SK-N-SH treated with all-trans-retinoic acid at 6 μM for 48 hours (cell line): Measurements from ENCODE around the gene STEAP4.

Experiments used
- ATAC-seq: fragments of 200-7000 bp; cut with Tn5 transposase; 3 replicates; pipeline ENCODE4 v1.9.1; 2020; ENCODE audit warnings: mild to moderate bottlenecking, moderate library complexity
- ESRRG ChIP-seq: fragments of 250-450 bp; sonication (Bioruptor Pico); IDR thresholded peaks from 2 replicates; pipeline ENCODE4 v1.6.1; 2021; ENCODE audit warnings: mild to moderate bottlenecking
- GLIS3 ChIP-seq: fragments of 250-450 bp; sonication (Bioruptor Pico); IDR thresholded peaks from 2 replicates; pipeline ENCODE4 v1.5.0; 2020; ENCODE audit warnings: mild to moderate bottlenecking, moderate library complexity
- OSR1 ChIP-seq: fragments of 250-450 bp; sonication (Bioruptor Pico); IDR thresholded peaks from 2 replicates; pipeline ENCODE4 v1.8.0; 2022; ENCODE audit warnings: moderate library complexity, mild to moderate bottlenecking, inconsistent platforms
- RARB ChIP-seq: fragments of 250-450 bp; sonication (Bioruptor Pico); IDR thresholded peaks from 2 replicates; pipeline ENCODE4 v1.8.0; 2021; ENCODE audit warnings: mild to moderate bottlenecking, moderate library complexity
- SNAI2 ChIP-seq: fragments of 250-450 bp; sonication (Bioruptor Pico); IDR thresholded peaks from 2 replicates; pipeline ENCODE4 v1.5.0; 2020; ENCODE audit warnings: mild to moderate bottlenecking, moderate library complexity
- TCF4 ChIP-seq: fragments of 250-450 bp; sonication (Bioruptor Pico); IDR thresholded peaks from 2 replicates; pipeline ENCODE4 v1.8.0; 2021; ENCODE audit warnings: mild to moderate bottlenecking, moderate library complexity, borderline replicate concordance
- TSHZ2 ChIP-seq: fragments of 250-450 bp; sonication (Bioruptor Pico); IDR thresholded peaks from 2 replicates; pipeline ENCODE4 v1.5.0; 2020; ENCODE audit warnings: mild to moderate bottlenecking, moderate library complexity
- ZC3H10 ChIP-seq: fragments of 250-450 bp; sonication (Bioruptor Pico); IDR thresholded peaks from 2 replicates; pipeline ENCODE4 v1.5.1; 2021; ENCODE audit warnings: mild to moderate bottlenecking, moderate library complexity
- ZFP3 ChIP-seq: fragments of 250-450 bp; sonication (Bioruptor Pico); IDR thresholded peaks from 2 replicates; pipeline ENCODE4 v1.5.0; 2020; ENCODE audit warnings: mild to moderate bottlenecking, moderate library complexity
- ZFP30 ChIP-seq: fragments of 450-650 bp; formaldehyde crosslinking; IDR thresholded peaks from 2 replicates; pipeline ENCODE4 v1.5.0; 2022; ENCODE audit warnings: mild to moderate bottlenecking, moderate library complexity
- ZNF565 ChIP-seq: fragments of 450-650 bp; formaldehyde crosslinking; conservative IDR thresholded peaks from 2 replicates; pipeline ENCODE4 v1.5.0; 2020; ENCODE audit warnings: low read depth, mild to moderate bottlenecking, moderate library complexity
- ZNF70 ChIP-seq: fragments of 450-650 bp; formaldehyde crosslinking; IDR thresholded peaks from 2 replicates; pipeline ENCODE4 v1.5.0; 2020; ENCODE audit warnings: mild to moderate bottlenecking, moderate library complexity
- TF ChIP-seq, protein P1 (sequence below): fragments of 250-450 bp; sonication (Bioruptor Pico); IDR thresholded peaks from 2 replicates; pipeline ENCODE4 v1.8.0; 2021; ENCODE audit warnings: low read depth, mild to moderate bottlenecking, moderate library complexity, borderline replicate concordance
- TF ChIP-seq, protein P2 (sequence below): fragments of 250-450 bp; sonication (Bioruptor Pico); IDR thresholded peaks from 2 replicates; pipeline ENCODE4 v1.5.1; 2021; ENCODE audit warnings: mild to moderate bottlenecking, moderate library complexity
- TF ChIP-seq, protein P3 (sequence below): fragments of 250-450 bp; sonication (Bioruptor Pico); IDR thresholded peaks from 2 replicates; pipeline ENCODE4 v1.8.0; 2020; ENCODE audit warnings: mild to moderate bottlenecking, moderate library complexity, borderline replicate concordance
- TF ChIP-seq, protein P4 (sequence below): fragments of 250-450 bp; sonication (Bioruptor Pico); IDR thresholded peaks from 2 replicates; pipeline ENCODE4 v1.5.1; 2020; ENCODE audit warnings: low read depth, mild to moderate bottlenecking, moderate library complexity

The STEAP4 gene

DNA sequence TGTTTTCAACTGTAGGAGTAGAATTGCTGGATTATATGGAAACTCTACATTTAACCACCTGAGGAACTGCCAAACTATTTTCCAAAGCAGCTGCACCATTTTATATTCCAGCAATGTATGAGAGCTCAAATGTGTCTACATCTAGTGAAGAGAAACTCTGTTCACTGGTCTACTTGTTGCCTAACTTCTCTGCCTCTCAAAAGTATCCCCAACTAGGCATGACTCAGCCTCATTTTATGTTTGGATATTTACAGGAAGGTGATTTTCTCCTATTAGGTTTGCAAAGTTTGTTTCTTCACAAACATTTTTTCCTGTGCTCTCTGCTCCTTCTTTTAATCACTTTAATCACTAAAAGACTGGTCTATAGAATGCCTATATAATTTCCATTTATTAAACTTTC is 49.8 kb downstream of the STEAP4 start:
- no peak for ATAC-seq
- TF ChIP-seq, protein P1, sequence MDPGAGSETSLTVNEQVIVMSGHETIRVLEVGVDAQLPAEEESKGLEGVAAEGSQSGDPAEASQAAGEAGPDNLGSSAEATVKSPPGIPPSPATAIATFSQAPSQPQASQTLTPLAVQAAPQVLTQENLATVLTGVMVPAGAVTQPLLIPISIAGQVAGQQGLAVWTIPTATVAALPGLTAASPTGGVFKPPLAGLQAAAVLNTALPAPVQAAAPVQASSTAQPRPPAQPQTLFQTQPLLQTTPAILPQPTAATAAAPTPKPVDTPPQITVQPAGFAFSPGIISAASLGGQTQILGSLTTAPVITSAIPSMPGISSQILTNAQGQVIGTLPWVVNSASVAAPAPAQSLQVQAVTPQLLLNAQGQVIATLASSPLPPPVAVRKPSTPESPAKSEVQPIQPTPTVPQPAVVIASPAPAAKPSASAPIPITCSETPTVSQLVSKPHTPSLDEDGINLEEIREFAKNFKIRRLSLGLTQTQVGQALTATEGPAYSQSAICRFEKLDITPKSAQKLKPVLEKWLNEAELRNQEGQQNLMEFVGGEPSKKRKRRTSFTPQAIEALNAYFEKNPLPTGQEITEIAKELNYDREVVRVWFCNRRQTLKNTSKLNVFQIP: no peak
- TF ChIP-seq TSHZ2 (CRISPR knock-in tag): no peak
- TF ChIP-seq ESRRG (CRISPR knock-in tag): no peak

DNA sequence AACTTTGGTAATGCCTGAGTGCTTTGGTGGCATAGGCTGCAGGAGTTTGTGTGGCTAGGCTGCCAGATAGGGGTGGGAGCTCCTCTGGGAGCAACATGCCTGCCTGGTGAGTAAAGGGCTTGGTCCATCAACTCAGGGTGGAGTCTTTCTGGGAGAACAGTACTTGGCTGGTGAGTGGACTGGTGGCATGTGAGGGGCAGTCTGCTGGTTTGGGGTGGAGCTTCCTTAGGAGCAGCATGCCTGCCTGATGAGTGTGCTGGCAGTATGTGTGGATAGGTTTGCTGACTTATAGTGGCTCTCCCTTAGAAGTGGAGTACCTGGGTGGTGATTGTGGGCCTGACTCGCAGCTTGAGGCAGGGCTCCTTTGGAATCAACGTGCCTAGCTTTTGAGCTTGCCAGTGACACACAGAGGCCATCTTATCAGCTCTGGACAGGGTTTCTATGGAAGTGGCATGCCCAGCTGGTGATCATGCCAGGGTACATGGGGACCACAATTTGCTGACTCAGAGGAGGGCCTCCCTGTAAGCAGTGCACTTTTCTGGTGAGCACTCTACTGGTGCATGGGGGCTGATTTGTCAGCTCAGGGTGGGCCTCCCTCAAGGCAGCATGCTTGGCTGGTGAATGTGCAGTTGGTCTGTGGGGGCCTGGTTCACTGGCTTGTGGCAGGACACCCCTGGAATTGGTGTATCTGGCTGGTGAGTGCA is 51.8 kb downstream of the STEAP4 start:
- no peak for ATAC-seq
- no peak for TF ChIP-seq SNAI2 (CRISPR knock-in tag)
- no peak for TF ChIP-seq TSHZ2 (CRISPR knock-in tag)
- no peak for TF ChIP-seq ZFP30 (CRISPR knock-in tag)
- no peak for TF ChIP-seq ZNF70
- TF ChIP-seq TCF4 (CRISPR knock-in tag): no peak
- TF ChIP-seq RARB: no peak
- no peak for TF ChIP-seq ZNF565
- TF ChIP-seq, protein P1: no peak
- TF ChIP-seq, all 23 proteins: peak for 0

GRCh38 chr7:88253640-88254039 is 53.1 kb downstream of the STEAP4 start:
- ATAC-seq: no peak
- TF ChIP-seq ZFP3 (CRISPR knock-in tag): no peak
- TF ChIP-seq, protein P2, sequence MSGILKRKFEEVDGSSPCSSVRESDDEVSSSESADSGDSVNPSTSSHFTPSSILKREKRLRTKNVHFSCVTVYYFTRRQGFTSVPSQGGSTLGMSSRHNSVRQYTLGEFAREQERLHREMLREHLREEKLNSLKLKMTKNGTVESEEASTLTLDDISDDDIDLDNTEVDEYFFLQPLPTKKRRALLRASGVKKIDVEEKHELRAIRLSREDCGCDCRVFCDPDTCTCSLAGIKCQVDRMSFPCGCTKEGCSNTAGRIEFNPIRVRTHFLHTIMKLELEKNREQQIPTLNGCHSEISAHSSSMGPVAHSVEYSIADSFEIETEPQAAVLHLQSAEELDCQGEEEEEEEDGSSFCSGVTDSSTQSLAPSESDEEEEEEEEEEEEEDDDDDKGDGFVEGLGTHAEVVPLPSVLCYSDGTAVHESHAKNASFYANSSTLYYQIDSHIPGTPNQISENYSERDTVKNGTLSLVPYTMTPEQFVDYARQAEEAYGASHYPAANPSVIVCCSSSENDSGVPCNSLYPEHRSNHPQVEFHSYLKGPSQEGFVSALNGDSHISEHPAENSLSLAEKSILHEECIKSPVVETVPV (CRISPR knock-in tag): no peak
- TF ChIP-seq OSR1 (CRISPR knock-in tag): no peak
- no peak for TF ChIP-seq ZNF70
- TF ChIP-seq, protein P1: no peak
- TF ChIP-seq, protein P3, sequence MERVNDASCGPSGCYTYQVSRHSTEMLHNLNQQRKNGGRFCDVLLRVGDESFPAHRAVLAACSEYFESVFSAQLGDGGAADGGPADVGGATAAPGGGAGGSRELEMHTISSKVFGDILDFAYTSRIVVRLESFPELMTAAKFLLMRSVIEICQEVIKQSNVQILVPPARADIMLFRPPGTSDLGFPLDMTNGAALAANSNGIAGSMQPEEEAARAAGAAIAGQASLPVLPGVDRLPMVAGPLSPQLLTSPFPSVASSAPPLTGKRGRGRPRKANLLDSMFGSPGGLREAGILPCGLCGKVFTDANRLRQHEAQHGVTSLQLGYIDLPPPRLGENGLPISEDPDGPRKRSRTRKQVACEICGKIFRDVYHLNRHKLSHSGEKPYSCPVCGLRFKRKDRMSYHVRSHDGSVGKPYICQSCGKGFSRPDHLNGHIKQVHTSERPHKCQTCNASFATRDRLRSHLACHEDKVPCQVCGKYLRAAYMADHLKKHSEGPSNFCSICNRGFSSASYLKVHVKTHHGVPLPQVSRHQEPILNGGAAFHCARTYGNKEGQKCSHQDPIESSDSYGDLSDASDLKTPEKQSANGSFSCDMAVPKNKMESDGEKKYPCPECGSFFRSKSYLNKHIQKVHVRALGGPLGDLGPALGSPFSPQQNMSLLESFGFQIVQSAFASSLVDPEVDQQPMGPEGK (CRISPR knock-in tag): no peak
- TF ChIP-seq GLIS3 (CRISPR knock-in tag): no peak
- TF ChIP-seq TCF4 (CRISPR knock-in tag): no peak
- no peak for TF ChIP-seq ZC3H10
- no peak for TF ChIP-seq ESRRG (CRISPR knock-in tag)
- TF ChIP-seq, protein P4, sequence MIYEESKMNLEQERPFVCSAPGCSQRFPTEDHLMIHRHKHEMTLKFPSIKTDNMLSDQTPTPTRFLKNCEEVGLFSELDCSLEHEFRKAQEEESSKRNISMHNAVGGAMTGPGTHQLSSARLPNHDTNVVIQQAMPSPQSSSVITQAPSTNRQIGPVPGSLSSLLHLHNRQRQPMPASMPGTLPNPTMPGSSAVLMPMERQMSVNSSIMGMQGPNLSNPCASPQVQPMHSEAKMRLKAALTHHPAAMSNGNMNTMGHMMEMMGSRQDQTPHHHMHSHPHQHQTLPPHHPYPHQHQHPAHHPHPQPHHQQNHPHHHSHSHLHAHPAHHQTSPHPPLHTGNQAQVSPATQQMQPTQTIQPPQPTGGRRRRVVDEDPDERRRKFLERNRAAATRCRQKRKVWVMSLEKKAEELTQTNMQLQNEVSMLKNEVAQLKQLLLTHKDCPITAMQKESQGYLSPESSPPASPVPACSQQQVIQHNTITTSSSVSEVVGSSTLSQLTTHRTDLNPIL: no peak
- no peak for TF ChIP-seq TSHZ2 (CRISPR knock-in tag)
- TF ChIP-seq RARB: no peak
- TF ChIP-seq ZFP30 (CRISPR knock-in tag): no peak
